ENCODE measurements around the gene KIF3B.

DNA sequence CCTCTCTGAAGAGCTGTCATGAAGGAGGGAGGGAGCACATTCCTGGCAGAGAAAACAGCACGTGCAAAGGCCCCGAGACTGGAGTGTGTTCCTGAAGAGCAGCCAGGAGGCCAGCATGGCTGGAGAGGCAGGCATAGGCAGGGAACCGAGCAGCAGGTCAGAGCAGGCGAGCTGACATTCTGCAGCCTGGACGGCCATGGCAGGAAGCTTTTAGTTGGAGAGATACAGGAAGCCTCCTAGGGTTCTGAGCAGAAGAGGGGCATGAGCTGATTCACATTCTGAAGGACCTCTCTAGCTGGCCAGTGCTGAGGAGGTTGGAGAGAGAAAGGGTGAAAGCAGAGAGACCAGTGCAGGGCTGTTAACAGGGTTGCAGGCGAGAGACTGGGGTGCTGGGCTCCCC lies 40.0 kb upstream of the KIF3B start:
- TF ChIP-seq YY1 (IDR thresholded peaks at IDR 0.05; ENCODE audit: extremely low read depth, insufficient replicate concordance, low read depth, low read length) (no peak), POLR2A (IDR thresholded peaks at IDR 0.05; ENCODE audit: borderline replicate concordance, extremely low read depth, insufficient read depth, insufficient read length) (no peak), POLR2AphosphoS5 (IDR thresholded peaks at IDR 0.05; ENCODE audit: low read depth, low read length) (no peak), ZFX (IDR thresholded peaks at IDR 0.05) (no peak), ZNF274 (IDR thresholded peaks at IDR 0.05; ENCODE audit: low read depth, low read length) (no peak), EZH2 (IDR thresholded peaks at IDR 0.05) (no peak)
- TF ChIP-seq, protein P1, sequence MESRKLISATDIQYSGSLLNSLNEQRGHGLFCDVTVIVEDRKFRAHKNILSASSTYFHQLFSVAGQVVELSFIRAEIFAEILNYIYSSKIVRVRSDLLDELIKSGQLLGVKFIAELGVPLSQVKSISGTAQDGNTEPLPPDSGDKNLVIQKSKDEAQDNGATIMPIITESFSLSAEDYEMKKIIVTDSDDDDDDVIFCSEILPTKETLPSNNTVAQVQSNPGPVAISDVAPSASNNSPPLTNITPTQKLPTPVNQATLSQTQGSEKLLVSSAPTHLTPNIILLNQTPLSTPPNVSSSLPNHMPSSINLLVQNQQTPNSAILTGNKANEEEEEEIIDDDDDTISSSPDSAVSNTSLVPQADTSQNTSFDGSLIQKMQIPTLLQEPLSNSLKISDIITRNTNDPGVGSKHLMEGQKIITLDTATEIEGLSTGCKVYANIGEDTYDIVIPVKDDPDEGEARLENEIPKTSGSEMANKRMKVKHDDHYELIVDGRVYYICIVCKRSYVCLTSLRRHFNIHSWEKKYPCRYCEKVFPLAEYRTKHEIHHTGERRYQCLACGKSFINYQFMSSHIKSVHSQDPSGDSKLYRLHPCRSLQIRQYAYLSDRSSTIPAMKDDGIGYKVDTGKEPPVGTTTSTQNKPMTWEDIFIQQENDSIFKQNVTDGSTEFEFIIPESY (IDR thresholded peaks at IDR 0.05; ENCODE audit: extremely low read depth, insufficient replicate concordance, low read length), result no peak
- TF ChIP-seq, protein P2, sequence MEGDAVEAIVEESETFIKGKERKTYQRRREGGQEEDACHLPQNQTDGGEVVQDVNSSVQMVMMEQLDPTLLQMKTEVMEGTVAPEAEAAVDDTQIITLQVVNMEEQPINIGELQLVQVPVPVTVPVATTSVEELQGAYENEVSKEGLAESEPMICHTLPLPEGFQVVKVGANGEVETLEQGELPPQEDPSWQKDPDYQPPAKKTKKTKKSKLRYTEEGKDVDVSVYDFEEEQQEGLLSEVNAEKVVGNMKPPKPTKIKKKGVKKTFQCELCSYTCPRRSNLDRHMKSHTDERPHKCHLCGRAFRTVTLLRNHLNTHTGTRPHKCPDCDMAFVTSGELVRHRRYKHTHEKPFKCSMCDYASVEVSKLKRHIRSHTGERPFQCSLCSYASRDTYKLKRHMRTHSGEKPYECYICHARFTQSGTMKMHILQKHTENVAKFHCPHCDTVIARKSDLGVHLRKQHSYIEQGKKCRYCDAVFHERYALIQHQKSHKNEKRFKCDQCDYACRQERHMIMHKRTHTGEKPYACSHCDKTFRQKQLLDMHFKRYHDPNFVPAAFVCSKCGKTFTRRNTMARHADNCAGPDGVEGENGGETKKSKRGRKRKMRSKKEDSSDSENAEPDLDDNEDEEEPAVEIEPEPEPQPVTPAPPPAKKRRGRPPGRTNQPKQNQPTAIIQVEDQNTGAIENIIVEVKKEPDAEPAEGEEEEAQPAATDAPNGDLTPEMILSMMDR (IDR thresholded peaks at IDR 0.05 in 2 of 3, conservative IDR thresholded peaks at IDR 0.05 in 1 of 3; ENCODE audit: borderline replicate concordance in 1 of 3, insufficient read depth in 1 of 3, low read depth in 2 of 3, low read length in 2 of 3), result no peak
- TF ChIP-seq, protein P3, sequence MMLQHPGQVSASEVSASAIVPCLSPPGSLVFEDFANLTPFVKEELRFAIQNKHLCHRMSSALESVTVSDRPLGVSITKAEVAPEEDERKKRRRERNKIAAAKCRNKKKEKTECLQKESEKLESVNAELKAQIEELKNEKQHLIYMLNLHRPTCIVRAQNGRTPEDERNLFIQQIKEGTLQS (IDR thresholded peaks at IDR 0.05), result no peak

Data from HCT116 (cell line).